K562 (cell line): ENCODE data around the gene MED29. TPM values are rescaled to one million over a fixed set of nuclear protein-coding genes. Genes with fewer than 3 reads are reported as not detected.

ENCODE experiments used
- AFF4 ChIP-seq: sonication (generic); formaldehyde crosslinking; IDR thresholded peaks from 2 replicates; pipeline ENCODE4 v1.8.0; 2023; ENCODE audit warnings: mild to moderate bottlenecking, missing genetic modification reagents
- ARHGAP35 ChIP-seq: fragments of 450-650 bp; IDR thresholded peaks from 2 replicates; pipeline ENCODE4 v1.6.1; 2018; ENCODE audit not compliant: partially characterized antibody
- E2F6 ChIP-seq, 2 experiments: IDR thresholded peaks; 2 replicates each; pipeline ENCODE4 v1.6.1; 2011; ENCODE audit warnings: borderline replicate concordance in 1 of 2, control low read depth in 1 of 2, low read depth in 1 of 2, low read length in 1 of 2, mild to moderate bottlenecking in 1 of 2, mixed read lengths in 1 of 2, moderate library complexity in 1 of 2; ENCODE audit not compliant: insufficient read depth in 1 of 2, insufficient read length in 1 of 2, poor library complexity in 1 of 2, severe bottlenecking in 1 of 2; ENCODE audit errors: extremely low read depth in 1 of 2
- KDM1A ChIP-seq, 2 experiments: fragments of 450-650 bp; IDR thresholded peaks; 2 replicates each; pipeline ENCODE4 v1.6.1; 2016; ENCODE audit warnings: mild to moderate bottlenecking in 2 of 2
- KHSRP ChIP-seq: fragments of 450-650 bp; IDR thresholded peaks from 2 replicates; pipeline ENCODE4 v1.6.1; 2017
- MCM5 ChIP-seq: fragments of 450-650 bp; IDR thresholded peaks from 2 replicates; pipeline ENCODE4 v1.6.1; 2016; ENCODE audit warnings: low read depth
- MTA1 ChIP-seq: fragments of 450-650 bp; IDR thresholded peaks from 2 replicates; pipeline ENCODE4 v1.6.1; 2017; ENCODE audit warnings: borderline replicate concordance
- NCOA1 ChIP-seq: fragments of 450-650 bp; IDR thresholded peaks from 2 replicates; pipeline ENCODE4 v1.6.1; 2016; ENCODE audit warnings: low read depth
- NFRKB ChIP-seq: fragments of 450-650 bp; IDR thresholded peaks from 2 replicates; pipeline ENCODE4 v1.6.1; 2016; ENCODE audit warnings: low read depth
- RBM15 ChIP-seq: fragments of 200-400 bp; formaldehyde crosslinking; IDR thresholded peaks from 2 replicates; pipeline ENCODE4 v1.6.1; 2018; ENCODE audit warnings: mild to moderate bottlenecking, low read length, moderate library complexity; ENCODE audit not compliant: insufficient read depth
- RHOXF2B ChIP-seq: fragments of 250-450 bp; sonication (Bioruptor Pico); conservative IDR thresholded peaks from 2 replicates; pipeline ENCODE4 v1.5.1; 2021
- RNF219 ChIP-seq: fragments of 250-450 bp; sonication (Bioruptor Pico); IDR thresholded peaks from 2 replicates; pipeline ENCODE4 v1.5.0; 2022; ENCODE audit warnings: mild to moderate bottlenecking
- SRF ChIP-seq, 2 experiments: fragments of 250-450, 450-650 bp in 1 of 2; sonication (Bioruptor Pico) in 1 of 2; sonication (generic) in 1 of 2; formaldehyde crosslinking; IDR thresholded peaks; 2 replicates each; pipeline versions ENCODE4 v1.5.0 to v1.5.1; 2020 to 2022; ENCODE audit warnings: mild to moderate bottlenecking in 1 of 2, missing genetic modification reagents in 1 of 2
- ZBTB1 ChIP-seq: sonication (generic); formaldehyde crosslinking; IDR thresholded peaks from 2 replicates; pipeline ENCODE4 v1.8.1; 2023; ENCODE audit warnings: missing genetic modification reagents, low read depth, mild to moderate bottlenecking, borderline replicate concordance
- ZBTB12 ChIP-seq: fragments of 250-450 bp; sonication (Bioruptor Pico); IDR thresholded peaks from 2 replicates; pipeline ENCODE4 v1.4.0; 2020
- ZBTB2 ChIP-seq: fragments of 450-650 bp; IDR thresholded peaks from 2 replicates; pipeline ENCODE4 v1.6.1; 2016; ENCODE audit warnings: antibody characterized with exemption
- ZNF589 ChIP-seq: fragments of 200-800 bp; sonication (Bioruptor generic); IDR thresholded peaks from 2 replicates; pipeline ENCODE4 v1.6.1; 2016; ENCODE audit warnings: low read depth, missing genetic modification characterization, missing compliant biosample characterization
- polyA plus RNA-seq, 8 experiments: library from polyadenylated mRNA; depleted of rRNA in 4 of 8; stranded (reverse) in 5 of 8; unstranded in 3 of 8; fragments of >200 nt; fragmentation: Nextera tagmentation in 2 of 8; fragmentation: Illumina TruSeq in 1 of 8; extraction: Ambion mirVana in 2 of 8; extraction: Trizol in 1 of 8; gene quantifications; 2 replicates each; pipeline versions ENCODE4 v1.2.1 to v1.2.3, GENCODE V29; 2011 to 2014; ENCODE audit warnings: inconsistent platforms in 1 of 8, missing spikeins in 1 of 8
- total RNA-seq, 7 experiments: library from RNA; depleted of rRNA in 6 of 7; stranded (reverse); fragments of >200 nt in 6 of 7; fragmentation: Illumina TruSeq in 2 of 7; extraction: Trizol in 2 of 7; gene quantifications; 2 replicates each; pipeline versions ENCODE4 v1.2.1 to v1.2.3, GENCODE V29; 2011 to 2021; ENCODE audit warnings: low replicate concordance in 1 of 7

MED29 gene
- total and polyA plus RNA-seq, 9 of the 15 experiments (the other 6 are each of a cell fraction or from before 2014, with no cell fraction given) = 1.8 to 22.6 (median 12.4) TPM

GRCh38 chr19:39390451-39390750 lies 777 bp upstream of the MED29 start (continued):
- TF ChIP-seq ZBTB1 (CRISPR knock-in tag) (peak; percentile 65; the same call in 1 of the 2 replicates), ZBTB12 (CRISPR knock-in tag) (no peak; the same call in 1 of the 2 replicates), ZBTB2 (no peak), RHOXF2B (CRISPR knock-in tag) (no peak), NFRKB (no peak), KDM1A (IDR thresholded peaks at IDR 0.05) (no peak), MCM5 (no peak), KHSRP (peak; percentile 79), E2F6 (IDR thresholded peaks at IDR 0.05; ENCODE audit: borderline replicate concordance in 1 of 2, extremely low read depth in 1 of 2, insufficient read depth in 1 of 2, insufficient read length in 1 of 2, low read depth in 1 of 2, low read length in 1 of 2, poor library complexity in 1 of 2, severe bottlenecking in 1 of 2) (no peak), ZNF589 (0 out of 2 replicates have a peak, but pooled peaks have one; percentile 35), MTA1 (no peak), SRF (CRISPR knock-in tag; IDR thresholded peaks at IDR 0.05) (no peak), RNF219 (CRISPR knock-in tag) (0 out of 2 replicates have a peak, but pooled peaks have one; percentile 25), AFF4 (CRISPR knock-in tag) (0 out of 2 replicates have a peak, but pooled peaks have one; percentile 61), RBM15 (no peak), NCOA1 (no peak), ARHGAP35 (no peak)
